Activated CD4-positive, CD25-positive, alpha-beta regulatory T cell treated with anti-CD3 and anti-CD28 coated beads, Interleukin-2, amount 50 U/mL, for 16 hours (primary cell): ENCODE results near the gene SPEF2.
"Not testable (repeated sequence)": the region's sequence is repeated elsewhere in the genome, so short reads cannot be mapped to it uniquely, and the experiment has no call there.

ENCODE experiments used
- DNase-seq: peaks from one replicate; pipeline ENCODE4 v3.0.0-alpha.2; 2020; ENCODE audit warnings: low read depth, low spot score

Gene SPEF2

GRCh38 chr5:35853631-35854030 is 236.0 kb downstream of the SPEF2 start:
- peak; percentile 38 for DNase-seq

- DNase-seq: peak; percentile 67
Measured at GRCh38 chr5:35854248-35854647, 236.6 kb downstream of the SPEF2 start.

GRCh38 chr5:35855187-35855586 is 237.5 kb downstream of the SPEF2 start:
- no peak for DNase-seq

GRCh38 chr5:35856186-35856764 is 238.6 kb downstream of the SPEF2 start:
- not testable (repeated sequence) for DNase-seq

- DNase-seq: no peak
Measured at GRCh38 chr5:35856765-35857351, 239.2 kb downstream of the SPEF2 start, which contains the start of gene IL7R. IL7R (plus strand) TSS chr5:35856891; CDS start chr5:35856978, 87 bp downstream.

- no peak for DNase-seq
Measured at GRCh38 chr5:35857606-35858205, 240.0 kb downstream of the SPEF2 start.

- DNase-seq: no peak
Measured at GRCh38 chr5:35859101-35859661, 241.5 kb downstream of the SPEF2 start.

- DNase-seq: no peak
Measured at GRCh38 chr5:35860686-35861085, 243.0 kb downstream of the SPEF2 start.

GRCh38 chr5:35861718-35862117 is 244.1 kb downstream of the SPEF2 start:
- DNase-seq: no peak

- no peak for DNase-seq
Measured at GRCh38 chr5:35862126-35862525, 244.5 kb downstream of the SPEF2 start.

GRCh38 chr5:35863159-35863558 is 245.5 kb downstream of the SPEF2 start:
- DNase-seq: no peak
